WERI-Rb-1 (cell line): ENCODE data around the gene ALG8.

Source experiments
- DNase-seq: peaks from one replicate; pipeline ENCODE4 v3.0.0-alpha.2; 2020
- H3K27ac ChIP-seq: fragments of 250-450 bp; sonication (Bioruptor Pico); 2 replicates; pipeline ENCODE4 v1.5.1; 2020; ENCODE audit warnings: mild to moderate bottlenecking, moderate library complexity
- H3K27me3 ChIP-seq: fragments of 250-450 bp; sonication (Bioruptor Pico); 2 replicates; pipeline ENCODE4 v1.5.1; 2021; ENCODE audit warnings: mild to moderate bottlenecking, low read depth, moderate library complexity; ENCODE audit not compliant: insufficient read depth, severe bottlenecking
- H3K36me3 ChIP-seq: fragments of 250-450 bp; sonication (Bioruptor Pico); 2 replicates; pipeline ENCODE4 v1.5.1; 2020; ENCODE audit warnings: mild to moderate bottlenecking, moderate library complexity
- H3K4me3 ChIP-seq: 2 replicates; pipeline ENCODE4 v1.5.1; 2011; ENCODE audit warnings: low read depth, mild to moderate bottlenecking, control low read depth, low read length
- H3K9me3 ChIP-seq: fragments of 250-450 bp; sonication (Bioruptor Pico); 2 replicates; pipeline ENCODE4 v1.5.1; 2021; ENCODE audit warnings: mild to moderate bottlenecking, moderate library complexity; ENCODE audit not compliant: severe bottlenecking
- TF ChIP-seq, protein P1 (sequence below): IDR thresholded peaks from 2 replicates; pipeline ENCODE4 v1.5.1; 2011; ENCODE audit warnings: low read depth, mild to moderate bottlenecking, control low read depth, inconsistent platforms, low read length

Gene ALG8

DNA sequence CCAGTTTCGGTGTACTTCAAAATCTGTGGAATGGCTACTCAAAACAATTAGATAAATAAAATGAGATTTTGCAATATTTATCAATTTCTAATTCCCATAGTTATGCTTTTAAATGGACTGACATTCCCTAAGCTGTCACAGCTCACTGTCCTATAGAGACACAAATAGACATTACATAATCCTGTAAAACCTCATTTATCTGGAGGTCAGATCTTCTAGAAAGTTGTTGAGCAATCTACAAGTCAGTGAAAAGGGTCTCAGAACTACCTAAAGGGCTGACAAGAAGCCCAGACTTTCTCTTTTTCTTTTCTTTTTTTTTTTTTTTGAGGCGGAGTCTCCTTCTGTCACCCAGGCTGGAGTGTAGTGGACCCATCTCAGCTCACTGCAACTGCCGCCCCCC is 12.0 kb downstream of the ALG8 start:
- no peak overlapping the region for H3K4me3 ChIP-seq
- no peak overlapping the region for H3K27ac ChIP-seq
- no peaks in the 10 kb centered on the region for H3K27me3 ChIP-seq
- H3K36me3 ChIP-seq = peaks cover 18% of the 10 kb centered on the region
- no peak for DNase-seq
- no peaks in the 10 kb centered on the region for H3K9me3 ChIP-seq
- TF ChIP-seq, protein P1, sequence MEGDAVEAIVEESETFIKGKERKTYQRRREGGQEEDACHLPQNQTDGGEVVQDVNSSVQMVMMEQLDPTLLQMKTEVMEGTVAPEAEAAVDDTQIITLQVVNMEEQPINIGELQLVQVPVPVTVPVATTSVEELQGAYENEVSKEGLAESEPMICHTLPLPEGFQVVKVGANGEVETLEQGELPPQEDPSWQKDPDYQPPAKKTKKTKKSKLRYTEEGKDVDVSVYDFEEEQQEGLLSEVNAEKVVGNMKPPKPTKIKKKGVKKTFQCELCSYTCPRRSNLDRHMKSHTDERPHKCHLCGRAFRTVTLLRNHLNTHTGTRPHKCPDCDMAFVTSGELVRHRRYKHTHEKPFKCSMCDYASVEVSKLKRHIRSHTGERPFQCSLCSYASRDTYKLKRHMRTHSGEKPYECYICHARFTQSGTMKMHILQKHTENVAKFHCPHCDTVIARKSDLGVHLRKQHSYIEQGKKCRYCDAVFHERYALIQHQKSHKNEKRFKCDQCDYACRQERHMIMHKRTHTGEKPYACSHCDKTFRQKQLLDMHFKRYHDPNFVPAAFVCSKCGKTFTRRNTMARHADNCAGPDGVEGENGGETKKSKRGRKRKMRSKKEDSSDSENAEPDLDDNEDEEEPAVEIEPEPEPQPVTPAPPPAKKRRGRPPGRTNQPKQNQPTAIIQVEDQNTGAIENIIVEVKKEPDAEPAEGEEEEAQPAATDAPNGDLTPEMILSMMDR = no peak

DNA sequence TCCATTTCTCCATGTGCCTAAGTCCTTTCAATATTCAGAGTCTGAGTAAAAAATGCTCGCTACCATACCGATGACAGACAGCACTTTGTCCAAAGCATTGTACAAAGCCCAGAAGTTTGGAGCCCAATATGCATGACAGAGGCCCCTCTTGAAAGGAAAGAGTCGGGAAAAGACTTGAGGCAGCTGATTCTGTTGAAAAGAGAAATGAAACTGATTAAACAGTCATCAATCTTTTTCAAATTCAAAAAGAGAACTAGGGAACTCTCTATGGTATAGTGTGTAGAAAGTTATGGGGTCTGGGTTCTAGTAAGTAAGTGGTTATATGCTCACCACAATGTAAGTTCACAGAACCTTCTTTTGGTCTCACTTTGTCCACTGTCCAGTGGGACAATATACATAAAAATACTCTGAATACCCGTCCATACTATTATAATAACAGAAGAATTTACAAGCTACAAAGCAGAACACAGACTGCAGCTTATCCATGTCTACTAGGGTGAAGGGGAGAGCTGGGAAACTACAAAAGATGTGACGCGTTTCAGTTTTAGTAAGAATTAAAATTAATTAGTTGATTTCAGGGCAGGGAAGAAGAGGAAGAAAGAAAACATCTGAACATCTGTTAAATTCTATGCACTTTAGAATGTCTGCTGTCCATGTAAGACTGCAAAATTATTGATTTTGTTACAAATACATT is 26.7 kb downstream of the ALG8 start:
- Histone ChIP-seq H3K36me3 (peaks cover 20% of the 10 kb centered on the region; the same call in 1 of the 2 replicates), H3K4me3 (no peak overlapping the region), H3K27me3 (no peaks in the 10 kb centered on the region), H3K27ac (no peak overlapping the region), H3K9me3 (no peaks in the 10 kb centered on the region)
- TF ChIP-seq, protein P1 = no peak
- no peak for DNase-seq

DNA sequence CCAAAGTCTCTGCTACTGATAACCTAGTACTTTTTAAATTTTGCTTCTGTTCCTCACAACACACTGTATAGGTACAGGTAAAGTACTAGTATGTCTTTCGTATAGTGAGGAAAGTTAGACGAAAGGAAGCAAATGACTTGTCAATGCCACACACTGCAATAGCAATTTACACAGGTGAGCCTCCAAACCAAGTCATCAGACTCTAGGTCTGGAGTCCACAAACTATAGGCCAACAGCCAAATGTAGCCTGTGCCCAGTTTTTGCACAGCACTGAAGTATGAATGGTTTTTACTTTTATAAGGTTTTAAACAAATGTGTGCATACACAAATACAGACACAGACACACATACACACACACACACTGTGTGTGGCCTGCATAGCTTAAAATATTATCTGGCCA is 28.1 kb downstream of the ALG8 start:
- H3K4me3 ChIP-seq = no peak overlapping the region
- peaks cover 19% of the 10 kb centered on the region for H3K36me3 ChIP-seq
- DNase-seq = no peak
- TF ChIP-seq, protein P1 = no peak
- H3K9me3 ChIP-seq = no peaks in the 10 kb centered on the region
- no peak overlapping the region for H3K27ac ChIP-seq
- H3K27me3 ChIP-seq = no peaks in the 10 kb centered on the region

DNA sequence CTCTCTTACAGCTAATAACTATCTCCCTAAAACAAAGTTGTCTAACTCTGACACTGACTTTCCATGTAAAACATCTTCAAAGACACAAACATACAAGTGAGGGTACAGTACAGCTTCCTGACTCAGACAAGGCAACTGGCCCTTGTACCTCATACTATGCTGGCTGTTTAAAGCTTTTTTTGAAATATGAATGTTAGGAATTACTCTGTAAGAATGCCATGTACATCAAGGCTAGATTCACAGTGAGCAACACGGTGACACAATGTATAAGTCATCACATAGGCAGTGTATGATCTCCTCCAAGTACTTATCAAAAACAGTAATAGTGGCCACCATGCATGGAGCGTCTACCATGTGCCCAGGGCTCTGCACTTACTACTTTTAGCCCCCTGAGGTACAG is 28.6 kb downstream of the ALG8 start:
- no peaks in the 10 kb centered on the region for H3K27me3 ChIP-seq
- H3K27ac ChIP-seq = peak overlapping the region; percentile 85
- H3K4me3 ChIP-seq = no peak overlapping the region
- H3K9me3 ChIP-seq = no peaks in the 10 kb centered on the region
- DNase-seq = no peak
- peaks cover 22% of the 10 kb centered on the region for H3K36me3 ChIP-seq
- TF ChIP-seq, protein P1 = no peak

DNA sequence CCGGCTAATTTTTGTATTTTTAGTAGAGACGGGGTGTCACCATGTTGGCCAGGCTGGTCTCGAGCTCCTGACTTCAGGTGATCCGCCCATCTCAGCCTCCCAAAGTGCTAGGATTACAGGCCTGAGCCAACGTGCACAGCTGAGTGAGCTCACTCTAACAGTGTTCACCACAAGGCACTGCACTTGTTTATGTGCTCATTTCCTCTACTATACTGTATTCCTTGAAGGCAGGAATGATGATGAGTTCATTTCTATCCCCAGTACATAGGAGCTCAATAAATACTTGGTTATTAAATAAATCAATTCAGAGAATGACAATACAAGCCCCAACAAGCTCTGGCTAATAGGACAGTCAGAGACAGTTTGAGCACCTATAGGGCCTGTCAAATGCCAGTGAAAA is 29.1 kb downstream of the ALG8 start:
- DNase-seq = peak; percentile 34
- Histone ChIP-seq H3K4me3 (no peak overlapping the region), H3K9me3 (no peaks in the 10 kb centered on the region), H3K36me3 (peaks cover 22% of the 10 kb centered on the region), H3K27ac (peak overlapping the region; percentile 85), H3K27me3 (no peaks in the 10 kb centered on the region)
- TF ChIP-seq, protein P1 = no peak
